ENCODE measurements around the gene PNN.

- TF ChIP-seq GATA3 (IDR thresholded peaks at IDR 0.05; ENCODE audit: low read depth, low read length) (no peak), GATA2 (IDR thresholded peaks at IDR 0.05; ENCODE audit: low read depth, low read length) (no peak)
Observed at GRCh38 chr14:39212693-39213092, 37.6 kb downstream of the PNN start.
